NCI-H128 (cell line): ENCODE measurements around the gene MS4A6E.

Experiments
- DNase-seq: peaks from one replicate; lab custom pipeline; 2025; ENCODE audit not compliant: unreplicated experiment; lab: John Stamatoyannopoulos, UW

The MS4A6E gene

DNA sequence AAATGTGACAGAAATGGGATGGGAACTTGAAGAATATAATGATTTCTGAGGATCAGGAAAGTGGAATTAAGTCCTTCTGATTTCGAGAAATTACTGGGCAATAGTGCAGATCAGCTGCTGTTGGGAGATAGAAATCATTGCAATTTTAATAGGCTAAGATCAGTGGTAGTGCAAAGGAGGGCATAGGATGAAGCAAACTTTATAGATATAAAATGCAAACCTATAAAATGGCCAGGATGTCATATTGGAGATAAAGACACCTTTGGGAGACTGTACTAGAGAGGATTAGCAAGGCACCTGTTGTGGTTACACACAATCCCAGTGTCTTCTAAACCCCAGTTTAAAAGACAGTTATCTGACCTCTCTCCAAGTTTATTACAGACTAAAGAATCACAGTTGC, 44.8 kb downstream of the MS4A6E start:
- no peak for DNase-seq

DNA sequence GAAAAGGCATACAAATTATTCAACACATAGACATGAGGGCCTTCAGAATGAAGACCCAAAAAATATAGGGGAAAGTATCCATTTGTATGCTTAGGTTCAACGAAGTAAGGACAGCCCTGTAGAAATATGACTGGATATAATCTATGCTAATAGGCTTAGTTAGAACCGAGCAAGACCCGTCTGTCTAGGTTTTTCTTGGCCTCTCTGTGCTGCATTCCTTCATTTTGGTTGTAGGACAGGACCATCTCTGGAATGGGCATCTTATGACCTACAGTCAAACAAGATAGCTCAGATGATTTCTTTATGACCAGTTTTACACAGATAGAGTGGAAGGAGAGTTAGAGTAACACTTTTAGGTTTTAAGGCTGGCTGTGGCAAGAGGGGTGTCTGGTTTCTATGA, 45.7 kb downstream of the MS4A6E start:
- DNase-seq = no peak

DNA sequence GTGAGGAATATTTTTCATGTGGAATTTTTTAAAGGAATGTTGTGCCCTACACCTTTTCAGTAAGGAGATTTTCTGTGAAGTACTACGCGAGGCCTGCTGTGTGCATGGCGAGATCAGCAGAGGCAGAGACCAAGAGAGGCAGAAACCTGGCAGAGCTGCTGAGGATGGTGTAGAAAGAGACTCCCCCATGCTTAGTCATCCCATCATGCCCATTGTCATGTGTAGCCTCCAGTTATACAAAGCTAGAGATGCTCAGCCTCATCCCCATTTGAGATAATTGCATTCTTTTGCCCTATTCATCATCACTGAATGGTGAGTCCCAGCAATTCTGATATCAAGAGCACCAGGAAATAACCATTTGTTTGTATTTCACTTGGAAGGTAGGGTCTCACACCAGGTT, 48.3 kb downstream of the MS4A6E start:
- no peak for DNase-seq

DNA sequence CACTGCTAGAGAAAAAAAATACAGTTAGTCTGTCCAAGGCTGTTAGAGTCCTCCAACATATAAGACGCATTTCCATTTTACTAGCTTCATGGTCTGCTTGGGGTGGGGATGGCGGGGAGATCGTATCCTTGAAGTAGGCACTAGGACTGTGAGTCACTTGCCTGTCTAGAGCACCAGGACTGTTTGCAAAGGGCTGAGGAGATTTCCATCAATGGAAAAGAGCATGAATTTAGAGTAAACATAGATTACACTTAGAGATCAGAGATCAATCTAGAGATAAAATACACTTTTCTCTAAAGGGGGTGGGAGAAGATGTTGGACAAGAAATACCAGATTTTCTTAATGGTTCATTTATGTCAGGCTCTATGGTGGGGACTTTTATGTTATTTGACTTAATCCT, 49.5 kb downstream of the MS4A6E start:
- DNase-seq = no peak

DNA sequence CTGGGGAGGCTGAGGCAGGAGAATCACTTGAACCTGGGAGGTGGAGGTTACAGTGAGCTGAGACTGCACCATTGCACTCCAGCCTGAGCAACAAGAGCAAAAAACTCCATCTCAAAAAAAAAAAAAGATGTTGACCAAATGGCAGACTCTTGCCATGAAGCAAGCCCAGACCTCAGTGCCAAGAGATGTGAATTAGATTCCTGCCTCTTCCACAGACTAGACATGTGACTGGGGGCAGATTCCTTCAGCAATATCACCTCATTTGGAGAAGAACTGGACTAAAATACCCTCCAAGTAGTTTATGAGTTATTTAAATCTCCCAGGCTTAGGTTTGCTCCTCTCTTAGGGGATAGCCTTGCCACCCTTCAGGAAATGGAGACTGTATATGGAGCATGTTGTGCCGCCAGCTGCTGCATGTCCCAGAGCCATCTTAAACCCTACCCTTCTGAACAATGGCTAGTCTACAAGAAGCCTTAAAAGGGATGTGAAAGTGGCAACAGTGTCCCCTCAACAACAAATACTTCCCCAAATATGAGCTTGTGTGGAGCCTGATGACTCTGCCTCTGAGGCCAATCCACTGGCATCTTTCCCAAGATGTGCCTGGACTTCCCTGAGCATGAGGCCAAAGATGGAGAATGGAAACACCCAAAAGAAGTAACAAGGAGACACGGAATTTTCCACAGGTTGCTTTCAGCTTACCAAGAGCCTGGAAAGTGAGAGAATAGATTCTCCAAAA, 50.5 kb downstream of the MS4A6E start:
- DNase-seq = no peak

DNA sequence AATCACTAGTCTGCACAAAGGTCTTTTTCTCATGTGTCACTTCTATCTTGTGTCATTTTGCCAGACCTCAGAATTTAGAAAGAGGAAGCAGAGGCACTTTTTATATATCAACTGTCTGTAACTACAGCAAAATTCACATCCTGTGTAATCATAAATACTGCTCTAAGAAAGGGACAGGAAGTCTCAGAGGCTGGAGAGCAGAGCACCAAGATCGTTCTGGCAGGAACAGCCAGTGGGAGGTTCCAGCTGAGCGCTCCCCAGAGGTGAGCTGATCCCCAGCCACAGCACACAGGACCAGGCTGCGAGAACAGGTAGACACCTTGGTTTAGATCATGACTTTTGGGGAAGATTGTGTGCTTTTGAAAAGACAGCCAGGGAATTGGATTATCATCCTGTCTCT, 51.3 kb downstream of the MS4A6E start, which contains the start of gene MS4A7:
Gene MS4A7 (plus strand): TSS at position 179 of the 400 bp plus-strand sequence. CDS start 4,610 bp downstream, outside the sequence.
- no peak for DNase-seq

DNA sequence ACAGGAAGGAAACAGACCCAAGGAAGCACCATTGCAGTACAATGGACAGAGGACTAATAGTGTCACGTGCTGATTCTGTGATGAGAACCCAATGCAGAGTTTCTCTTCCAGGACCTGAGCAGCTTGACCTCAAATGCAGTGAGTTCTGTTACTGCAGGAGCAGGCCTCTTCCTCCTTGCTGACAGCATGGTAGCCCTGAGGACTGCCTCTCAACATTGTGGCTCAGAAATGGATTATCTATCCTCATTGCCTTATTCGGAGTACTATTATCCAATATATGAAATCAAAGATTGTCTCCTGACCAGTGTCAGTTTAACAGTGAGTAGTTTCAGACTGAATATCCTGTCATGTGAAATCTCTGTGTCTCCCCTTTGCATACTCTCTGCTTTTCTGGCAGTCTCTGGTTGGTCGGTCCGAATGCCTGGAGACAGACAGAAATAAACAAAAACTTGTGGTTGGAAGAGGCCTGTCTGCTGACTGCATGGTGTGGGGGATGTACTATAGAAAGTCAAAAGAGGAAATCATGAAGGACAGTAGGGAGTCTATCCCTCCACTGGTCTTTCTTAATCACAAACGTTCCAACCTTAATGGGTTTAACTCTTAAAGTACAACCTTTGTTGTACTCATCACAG, 62.3 kb downstream of the MS4A6E start:
- DNase-seq = no peak

DNA sequence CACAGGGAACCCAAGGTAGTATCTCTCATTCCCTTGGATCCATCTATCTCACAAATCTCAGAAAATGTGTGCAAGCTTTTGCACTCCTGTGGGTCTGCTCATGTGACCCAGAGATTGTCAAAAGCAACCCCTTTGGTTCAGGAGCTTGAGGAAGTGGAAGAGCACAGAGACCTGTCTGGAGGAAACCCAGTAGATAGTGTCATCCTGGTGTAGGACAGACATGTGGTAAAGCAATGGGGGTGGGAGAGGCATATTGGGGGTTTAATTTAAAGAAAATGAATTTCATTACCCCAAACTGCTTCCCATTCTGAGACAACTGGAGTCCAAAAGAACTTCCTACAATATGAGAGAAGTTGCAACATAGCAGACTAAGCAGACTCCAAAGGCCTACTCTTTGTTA, 63.4 kb downstream of the MS4A6E start:
- DNase-seq = no peak
